Astrocyte (in vitro differentiated cells and primary cell): ENCODE results near the gene ZNF683.

Experiments used
- EZH2 ChIP-seq: IDR thresholded peaks from 2 replicates; pipeline ENCODE4 v1.6.1; 2012; ENCODE audit warnings: mild to moderate bottlenecking, low read length, inconsistent platforms; ENCODE audit not compliant: insufficient read depth
- TF ChIP-seq, protein P1 (sequence below): IDR thresholded peaks from 2 replicates; pipeline ENCODE4 v1.5.1; 2011; ENCODE audit warnings: low read depth, mild to moderate bottlenecking, inconsistent platforms, low read length, moderate library complexity; ENCODE audit not compliant: insufficient read depth

DNA sequence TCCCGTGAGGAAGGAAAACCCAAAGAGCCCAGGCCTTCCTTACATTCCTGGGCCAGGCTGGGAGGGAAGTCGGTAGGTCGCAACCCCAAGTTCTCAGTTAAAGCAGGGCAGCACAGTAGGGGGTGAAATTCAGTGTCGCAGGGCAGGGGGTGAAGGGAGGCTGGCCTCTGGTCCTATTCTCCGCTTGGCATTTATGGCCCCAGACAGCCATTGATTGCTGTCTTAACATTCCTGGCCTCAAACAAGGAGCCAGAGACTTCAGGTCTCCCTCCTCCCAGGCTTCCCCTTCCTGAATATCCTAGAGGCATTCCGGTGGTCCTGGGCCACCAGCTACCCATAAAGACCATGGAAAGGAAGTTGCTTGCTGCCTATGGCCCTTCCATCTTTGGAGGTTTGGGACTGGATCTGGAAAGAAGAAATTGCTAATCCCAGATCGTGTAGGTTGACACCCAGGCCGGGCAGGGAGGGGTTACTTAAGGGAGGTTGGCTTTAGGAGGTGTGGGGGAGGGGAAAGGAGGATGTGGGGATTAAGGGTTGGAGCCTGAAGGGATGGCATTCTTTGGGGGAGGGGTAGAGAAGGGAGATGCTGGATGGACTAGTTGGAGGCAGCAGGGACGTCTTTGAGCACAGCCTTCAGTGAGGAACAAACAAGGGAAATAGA is 39.8 kb upstream of the ZNF683 start:
- TF ChIP-seq, protein P1, sequence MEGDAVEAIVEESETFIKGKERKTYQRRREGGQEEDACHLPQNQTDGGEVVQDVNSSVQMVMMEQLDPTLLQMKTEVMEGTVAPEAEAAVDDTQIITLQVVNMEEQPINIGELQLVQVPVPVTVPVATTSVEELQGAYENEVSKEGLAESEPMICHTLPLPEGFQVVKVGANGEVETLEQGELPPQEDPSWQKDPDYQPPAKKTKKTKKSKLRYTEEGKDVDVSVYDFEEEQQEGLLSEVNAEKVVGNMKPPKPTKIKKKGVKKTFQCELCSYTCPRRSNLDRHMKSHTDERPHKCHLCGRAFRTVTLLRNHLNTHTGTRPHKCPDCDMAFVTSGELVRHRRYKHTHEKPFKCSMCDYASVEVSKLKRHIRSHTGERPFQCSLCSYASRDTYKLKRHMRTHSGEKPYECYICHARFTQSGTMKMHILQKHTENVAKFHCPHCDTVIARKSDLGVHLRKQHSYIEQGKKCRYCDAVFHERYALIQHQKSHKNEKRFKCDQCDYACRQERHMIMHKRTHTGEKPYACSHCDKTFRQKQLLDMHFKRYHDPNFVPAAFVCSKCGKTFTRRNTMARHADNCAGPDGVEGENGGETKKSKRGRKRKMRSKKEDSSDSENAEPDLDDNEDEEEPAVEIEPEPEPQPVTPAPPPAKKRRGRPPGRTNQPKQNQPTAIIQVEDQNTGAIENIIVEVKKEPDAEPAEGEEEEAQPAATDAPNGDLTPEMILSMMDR, result no peak
- TF ChIP-seq EZH2, result no peak
